Measurements from ENCODE around the gene SPDYE3.
"Not testable (repeated sequence)": the region's sequence is repeated elsewhere in the genome, so short reads cannot be mapped to it uniquely, and the experiment has no call there.

The SPDYE3 gene

DNA sequence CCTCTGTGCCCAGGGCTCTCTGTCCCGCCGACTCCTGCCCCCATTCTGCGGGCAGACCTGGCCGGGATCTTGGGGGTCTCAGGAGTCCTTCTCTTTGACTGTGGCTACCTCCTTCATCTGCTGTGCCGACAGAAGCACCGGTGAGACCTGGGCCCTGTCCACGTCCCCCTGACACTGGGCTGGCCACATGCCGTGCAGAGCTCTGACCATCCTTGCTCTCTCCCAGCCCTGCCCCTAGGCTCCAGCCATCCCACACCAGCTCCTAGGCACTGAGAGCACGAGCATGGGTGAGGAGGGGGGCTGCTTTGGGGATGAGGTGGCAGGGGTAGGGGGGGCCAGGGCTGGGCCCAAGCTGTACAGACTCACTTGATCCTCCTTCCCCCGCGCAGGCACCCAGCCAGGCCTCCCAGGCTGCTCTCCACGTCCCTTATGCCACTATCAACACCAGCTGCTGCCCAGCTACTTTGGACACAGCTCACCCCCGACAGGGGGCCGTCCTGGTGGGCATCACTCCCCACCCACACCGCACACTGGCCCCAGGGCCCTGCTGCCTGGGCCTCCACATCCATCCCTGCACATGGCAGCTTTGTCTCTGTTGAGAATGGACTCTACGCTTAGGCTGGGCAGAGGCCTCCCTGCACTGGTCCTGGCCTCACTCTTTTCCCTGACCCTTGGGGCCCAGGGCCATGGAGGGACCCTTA lies 45.6 kb downstream of the SPDYE3 start:
- DNase-seq = no peak

DNA sequence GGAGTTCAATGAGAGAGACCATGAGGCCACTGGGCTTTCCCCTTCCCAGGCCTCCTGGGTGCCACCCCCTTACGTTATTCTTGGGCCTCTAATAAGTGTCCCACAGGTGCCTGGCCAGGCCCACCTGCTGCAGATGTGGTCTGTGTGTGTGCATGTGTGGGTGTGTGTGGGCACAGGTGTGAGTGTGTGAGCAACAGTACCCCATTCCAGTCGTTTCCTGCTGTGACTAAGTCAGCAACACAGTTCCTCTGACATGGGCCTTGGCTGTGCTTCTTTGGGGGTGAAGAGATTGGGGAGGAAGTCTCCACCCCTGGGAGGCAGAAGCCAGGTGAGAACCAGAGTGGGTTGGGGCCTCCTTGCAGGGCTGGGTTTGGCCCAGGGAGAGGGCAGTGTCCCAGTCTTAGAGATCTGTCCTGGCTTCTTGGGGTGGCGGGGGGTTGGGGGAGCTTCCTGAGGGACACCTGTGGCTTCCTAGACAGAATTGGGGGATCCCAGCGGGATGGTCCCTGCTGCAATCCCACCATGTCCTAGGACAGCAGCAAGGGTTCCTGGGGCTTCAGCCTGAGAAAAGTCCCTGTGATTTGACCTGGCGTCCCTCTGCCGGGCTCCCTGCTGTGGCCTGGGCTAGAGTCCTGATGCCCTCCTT lies 46.3 kb downstream of the SPDYE3 start:
- no peak for DNase-seq

DNA sequence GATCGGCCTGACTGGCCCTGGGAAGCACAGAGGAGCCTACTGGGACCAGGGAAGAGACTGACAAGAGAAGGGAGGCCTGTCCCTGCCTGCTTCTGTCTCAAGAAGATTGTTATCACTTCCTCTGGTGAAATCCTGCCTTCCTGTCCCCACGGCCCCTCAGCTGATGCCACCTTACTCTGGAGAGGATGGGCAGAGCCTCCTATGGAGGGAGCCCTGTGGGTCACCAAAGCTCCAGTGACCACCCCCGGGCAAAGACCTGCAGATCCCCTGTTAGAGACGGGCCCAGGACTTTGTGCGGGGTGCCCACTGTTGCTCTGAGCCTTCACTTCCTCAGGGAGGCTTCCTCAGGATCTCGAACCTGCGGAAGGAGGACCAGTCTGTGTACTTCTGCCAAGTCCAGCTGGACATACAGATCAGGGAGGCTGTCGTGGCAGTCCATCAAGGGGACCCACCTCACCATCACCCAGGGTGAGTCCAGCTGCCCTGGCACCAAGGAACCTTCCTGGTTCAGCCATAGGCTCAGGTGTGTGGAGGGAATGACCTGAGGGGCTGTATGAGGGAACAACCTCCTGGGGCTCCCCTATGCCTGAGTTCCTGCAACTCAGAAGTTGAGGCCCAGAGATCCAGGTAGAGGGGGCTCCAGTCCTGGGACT lies 49.0 kb downstream of the SPDYE3 start:
- no peak for DNase-seq

DNA sequence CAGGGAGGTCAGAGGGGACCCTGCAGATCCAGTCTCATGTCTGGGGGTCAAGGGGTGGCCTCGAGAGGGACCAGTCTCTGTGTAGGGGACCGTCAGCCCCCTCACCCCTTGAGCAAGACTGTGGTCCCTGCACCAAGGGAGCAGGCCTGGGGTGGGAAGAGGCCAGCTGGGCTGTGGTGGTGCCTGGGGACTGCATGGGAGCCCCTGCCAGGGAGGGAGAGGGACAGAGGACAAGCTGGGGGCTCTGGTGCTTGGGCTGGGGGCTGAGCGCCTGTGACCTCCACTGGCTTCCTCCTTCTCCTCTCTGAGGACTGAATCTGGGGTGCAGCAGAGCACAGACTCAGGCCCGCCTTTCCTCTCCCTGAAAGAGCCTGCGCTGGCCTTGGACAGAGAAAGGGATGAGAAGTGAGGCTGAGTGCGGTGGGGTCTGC lies 49.6 kb downstream of the SPDYE3 start:
- DNase-seq = no peak

DNA sequence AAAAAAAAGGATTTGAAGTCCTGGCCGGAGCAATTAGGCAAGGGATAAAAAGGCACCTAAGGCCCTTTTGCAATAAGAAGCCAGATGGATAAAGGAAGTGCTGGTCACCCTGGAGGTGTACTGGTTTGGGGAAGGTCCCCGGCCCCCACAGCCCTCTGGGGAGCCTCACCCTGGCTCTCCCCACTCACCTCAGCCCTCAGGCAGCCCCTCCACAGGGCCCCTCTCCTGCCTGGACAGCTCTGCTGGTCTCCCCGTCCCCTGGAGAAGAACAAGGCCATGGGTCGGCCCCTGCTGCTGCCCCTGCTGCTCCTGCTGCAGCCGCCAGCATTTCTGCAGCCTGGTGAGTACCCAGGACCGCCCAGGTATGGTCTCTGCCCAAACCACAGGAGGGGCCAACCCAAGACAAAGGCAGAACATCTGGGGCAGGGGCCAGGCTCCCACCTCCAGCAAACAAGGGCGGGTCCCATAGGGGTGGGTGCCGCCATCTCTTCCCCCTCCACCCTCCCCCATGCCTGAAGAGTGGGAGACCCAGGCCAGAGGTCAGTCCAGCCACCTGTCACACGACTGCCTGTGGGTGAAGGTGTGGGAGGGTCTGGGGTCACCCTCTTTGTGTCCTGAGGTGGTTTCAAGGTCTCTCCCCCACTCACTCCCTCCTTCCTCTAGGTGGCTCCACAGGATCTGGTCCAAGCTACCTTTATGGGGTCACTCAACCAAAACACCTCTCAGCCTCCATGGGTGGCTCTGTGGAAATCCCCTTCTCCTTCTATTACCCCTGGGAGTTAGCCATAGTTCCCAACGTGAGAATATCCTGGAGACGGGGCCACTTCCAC lies 50.7 kb downstream of the SPDYE3 start, which contains the start of gene PILRB:
Gene PILRB, plus strand, starts transcription at position 91 of the 830 bp plus-strand sequence. Its CDS starts 186 bp downstream, at position 277.
- no peak for DNase-seq

DNA sequence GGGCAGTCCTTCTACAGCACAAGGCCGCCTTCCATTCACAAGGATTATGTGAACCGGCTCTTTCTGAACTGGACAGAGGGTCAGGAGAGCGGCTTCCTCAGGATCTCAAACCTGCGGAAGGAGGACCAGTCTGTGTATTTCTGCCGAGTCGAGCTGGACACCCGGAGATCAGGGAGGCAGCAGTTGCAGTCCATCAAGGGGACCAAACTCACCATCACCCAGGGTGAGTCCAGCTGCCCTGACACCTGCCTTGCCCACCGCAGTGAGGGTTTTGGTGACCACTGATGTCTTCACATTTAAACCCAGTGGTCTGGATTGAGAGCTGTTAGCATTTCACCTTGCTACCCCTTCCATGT lies 51.3 kb downstream of the SPDYE3 start:
- no peak for DNase-seq

DNA sequence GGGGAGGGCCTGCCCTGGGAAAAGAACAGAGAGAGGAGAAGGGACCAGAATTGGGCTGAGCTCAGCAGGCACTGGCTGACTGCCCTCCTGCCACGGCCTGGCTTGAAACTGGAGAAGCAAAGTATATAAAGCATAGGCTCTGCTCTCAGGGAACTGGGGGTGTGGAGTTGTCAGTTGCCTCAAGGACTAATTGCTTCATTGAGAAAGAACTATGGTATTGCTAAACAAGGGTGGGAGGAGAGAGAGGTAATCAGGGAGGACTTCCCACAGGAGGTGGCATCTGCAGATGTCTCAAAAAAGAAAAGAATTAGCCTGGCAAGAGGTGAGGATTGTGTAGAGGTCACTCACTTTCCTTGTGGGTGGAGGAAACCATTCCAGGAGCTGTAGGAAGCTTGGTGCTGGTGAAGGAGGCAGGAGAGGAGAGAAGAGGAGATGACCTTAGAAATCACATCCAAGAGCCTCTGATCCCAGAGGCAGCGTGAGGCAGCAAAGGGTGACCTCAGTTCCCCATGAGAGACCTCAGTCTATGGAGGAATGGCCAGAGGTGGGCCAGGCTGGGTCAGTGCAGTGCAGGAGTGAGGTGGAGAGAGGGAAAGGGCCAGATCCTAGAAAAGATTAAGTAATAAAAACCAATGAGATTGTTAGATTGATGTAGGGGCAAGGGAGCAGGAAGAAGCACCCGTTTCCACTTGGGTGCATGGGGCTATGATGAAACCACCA lies 52.8 kb downstream of the SPDYE3 start:
- DNase-seq = no peak

DNA sequence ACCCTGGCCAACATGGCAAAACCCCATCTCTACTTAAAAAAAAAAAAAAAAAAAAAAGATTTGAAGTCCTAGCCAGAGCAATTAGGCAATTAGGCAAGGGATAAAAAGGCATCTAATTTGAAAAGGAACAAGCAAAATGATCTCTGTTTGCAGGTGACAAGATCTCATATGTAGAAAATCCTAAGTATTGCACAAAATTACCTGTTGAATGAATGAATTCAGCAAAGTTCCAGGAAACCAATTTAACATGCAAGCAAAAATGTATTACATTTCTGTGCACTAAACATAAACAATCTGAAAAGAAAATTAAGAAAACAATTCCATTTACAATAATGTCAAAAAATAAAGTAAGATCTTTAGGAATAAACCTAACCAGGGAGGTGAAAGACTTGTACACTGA lies 55.6 kb downstream of the SPDYE3 start:
- DNase-seq = no peak

DNA sequence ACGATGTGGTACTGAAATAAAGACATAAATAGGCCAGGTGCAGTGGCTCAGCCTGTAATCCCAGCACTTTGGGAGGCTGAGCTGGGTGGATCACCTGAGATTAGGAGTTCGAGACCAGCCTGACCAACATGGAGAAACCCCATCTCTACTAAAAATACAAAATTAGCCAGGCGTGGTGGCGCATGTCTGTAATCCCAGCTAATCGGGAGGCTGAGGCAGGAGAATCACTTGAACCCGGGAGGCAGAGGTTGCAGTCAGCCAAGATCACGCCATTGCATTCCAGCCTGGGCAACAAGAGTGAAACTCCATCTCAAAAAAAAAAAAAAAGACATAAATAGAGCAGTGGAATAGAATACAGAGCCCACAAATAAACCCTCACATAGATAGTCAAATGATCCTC lies 56.3 kb downstream of the SPDYE3 start:
- not testable (repeated sequence) for DNase-seq

DNA sequence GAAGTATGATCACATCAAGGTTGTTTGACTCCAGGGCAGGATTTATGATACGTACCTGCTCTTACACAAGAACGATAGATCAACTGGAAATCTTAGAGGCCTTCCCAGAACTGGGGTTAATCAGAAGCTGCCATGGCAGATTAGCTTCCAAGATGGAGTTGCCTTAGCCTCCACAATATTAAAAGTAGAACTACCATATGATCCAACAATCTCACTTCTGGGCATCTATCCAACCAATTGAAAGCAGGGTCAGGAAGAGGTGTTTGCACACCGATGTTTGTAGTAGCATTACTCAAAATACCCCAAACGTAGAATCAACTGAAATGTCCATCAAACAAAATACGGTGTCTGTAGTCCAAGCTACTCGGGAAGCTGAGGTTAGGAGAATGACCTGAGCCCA lies 57.0 kb downstream of the SPDYE3 start:
- DNase-seq = no peak

DNA sequence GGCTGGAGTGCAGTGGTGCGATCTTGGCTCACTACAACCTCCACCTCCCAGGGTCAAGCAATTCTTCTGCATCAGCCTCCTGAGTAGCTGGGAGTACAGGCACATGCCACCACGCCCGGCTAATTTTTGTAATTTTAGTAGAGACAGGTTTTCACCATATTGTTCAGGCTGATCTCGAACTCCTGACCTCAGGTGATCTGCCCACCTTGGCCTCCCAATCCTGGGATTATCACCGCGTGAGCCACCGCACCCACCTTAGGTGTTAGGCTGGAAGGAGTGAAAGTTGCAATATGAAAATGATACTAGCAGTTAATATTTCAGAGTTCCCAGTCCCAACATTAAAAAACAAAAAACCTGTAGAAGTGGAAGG lies 58.5 kb downstream of the SPDYE3 start:
- not testable (repeated sequence) for DNase-seq

DNA sequence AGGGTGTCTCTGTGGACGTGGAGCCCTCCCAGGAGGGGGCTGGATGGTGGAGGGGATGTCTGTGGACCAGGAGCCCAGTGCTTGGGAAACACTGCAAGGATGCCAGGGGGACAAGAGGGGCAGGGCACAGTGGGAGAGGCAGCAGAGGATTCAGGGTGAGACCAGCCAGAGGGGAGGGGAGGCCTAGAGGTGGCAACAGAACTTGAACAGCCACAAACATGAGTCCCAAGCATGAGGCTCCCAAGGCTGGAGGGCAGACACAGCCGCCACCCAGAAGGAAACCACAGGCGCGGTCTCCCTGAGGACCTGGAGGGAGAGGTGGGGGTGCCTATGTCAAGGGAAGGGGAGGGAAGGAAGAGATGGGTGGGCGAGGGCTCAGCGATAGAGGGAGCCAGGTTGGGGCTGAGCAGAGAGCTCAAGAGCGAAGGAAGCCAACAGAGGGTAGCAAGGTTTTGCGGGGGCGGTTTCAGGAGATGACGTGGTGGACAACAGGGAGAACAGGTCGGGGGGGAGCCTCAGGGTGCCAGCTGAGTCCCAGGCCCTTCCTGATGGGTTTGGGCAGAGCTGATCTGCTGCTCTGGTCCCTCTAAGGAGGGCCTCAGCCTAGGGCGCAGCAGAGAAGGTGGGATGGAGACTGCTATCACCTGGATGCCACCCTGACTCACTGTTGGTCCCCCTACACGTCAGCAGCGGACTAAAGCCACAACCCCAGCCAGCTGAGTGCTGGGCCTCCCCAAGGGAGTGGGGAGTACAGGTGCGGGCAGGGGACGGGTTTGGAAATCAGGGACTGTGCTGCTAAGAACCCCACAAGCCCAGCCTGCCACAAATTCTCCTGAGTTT lies 59.1 kb downstream of the SPDYE3 start:
- DNase-seq = no peak

DNA sequence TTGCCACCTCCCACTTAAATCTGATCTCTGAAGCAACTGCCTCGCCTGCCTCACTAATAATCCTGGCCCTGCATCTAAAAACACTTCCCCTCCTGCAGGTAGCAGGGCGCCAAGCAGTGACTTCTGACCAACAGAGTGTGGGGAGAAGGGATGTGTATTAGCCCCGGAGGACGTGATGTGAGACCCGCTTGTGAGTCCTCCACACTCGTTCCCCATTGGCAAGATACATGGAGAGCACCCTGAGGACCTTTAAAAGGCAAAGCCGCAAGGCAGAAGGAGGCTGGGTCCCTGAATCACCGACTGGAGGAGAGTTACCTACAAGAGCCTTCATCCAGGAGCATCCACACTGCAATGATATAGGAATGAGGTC lies 59.7 kb downstream of the SPDYE3 start:
- no peak for DNase-seq

DNA sequence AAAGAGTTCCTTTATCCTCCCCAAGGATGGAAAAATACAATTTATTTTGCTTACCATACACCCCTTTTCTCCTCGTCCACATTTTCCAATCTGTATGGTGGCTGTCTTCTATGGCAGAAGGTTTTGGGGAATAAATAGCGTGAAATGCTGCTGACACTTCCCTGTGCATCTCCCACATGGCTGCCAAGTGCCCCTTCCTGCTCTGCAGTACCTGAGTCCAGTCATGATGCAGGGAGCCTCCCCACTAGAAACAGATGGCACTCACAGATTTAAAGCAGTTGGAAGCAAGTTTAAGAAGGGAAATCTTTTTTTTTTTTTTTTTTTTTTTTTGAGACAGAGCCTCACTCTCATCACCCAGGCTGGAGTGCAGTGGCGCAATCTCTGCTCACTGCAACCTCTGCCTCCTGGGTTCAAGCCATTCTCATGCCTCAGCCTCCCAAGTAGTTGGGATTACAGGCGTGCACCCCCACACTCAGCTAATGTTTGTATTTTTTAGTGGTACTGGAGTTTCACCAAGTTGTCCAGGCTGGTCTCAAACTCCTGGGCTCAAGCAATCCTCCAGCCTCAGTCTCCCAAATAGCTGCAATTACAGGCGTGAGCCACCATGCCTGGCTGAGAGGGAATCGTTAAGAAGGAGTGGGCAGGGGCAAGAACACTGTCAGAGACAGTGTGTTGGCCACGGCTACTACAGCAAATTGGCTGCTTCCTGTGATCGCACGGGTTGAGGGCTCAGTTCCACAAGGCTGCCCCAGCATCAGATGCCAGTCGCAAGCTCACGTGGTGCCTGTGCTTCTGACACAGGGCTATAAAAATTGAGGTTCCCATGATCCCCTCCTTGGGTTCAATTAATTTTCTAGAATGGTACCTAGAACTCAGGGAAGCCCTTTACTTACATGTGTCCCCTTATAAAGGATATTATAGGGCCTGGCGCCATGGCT lies 60.4 kb downstream of the SPDYE3 start:
- DNase-seq = no peak

DNA sequence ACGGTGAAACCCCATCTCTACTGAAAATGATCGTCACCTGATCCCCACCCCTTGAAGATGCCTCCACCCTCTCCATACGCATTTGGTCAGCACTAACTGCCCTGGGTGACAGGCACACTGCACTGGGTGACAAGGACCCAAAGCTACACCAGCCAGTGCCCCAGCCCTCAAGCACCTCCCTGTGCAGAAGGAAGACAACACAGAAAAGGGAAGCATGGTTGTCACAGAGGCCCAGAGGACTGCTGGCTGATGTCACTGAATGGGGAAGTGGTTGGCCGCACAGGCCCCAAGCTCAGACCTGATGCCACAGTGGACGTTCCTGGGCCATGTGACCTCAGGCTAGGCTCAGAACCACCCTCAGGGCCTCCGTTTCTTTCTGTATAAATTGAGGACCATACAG lies 61.6 kb downstream of the SPDYE3 start:
- DNase-seq = no peak

DNA sequence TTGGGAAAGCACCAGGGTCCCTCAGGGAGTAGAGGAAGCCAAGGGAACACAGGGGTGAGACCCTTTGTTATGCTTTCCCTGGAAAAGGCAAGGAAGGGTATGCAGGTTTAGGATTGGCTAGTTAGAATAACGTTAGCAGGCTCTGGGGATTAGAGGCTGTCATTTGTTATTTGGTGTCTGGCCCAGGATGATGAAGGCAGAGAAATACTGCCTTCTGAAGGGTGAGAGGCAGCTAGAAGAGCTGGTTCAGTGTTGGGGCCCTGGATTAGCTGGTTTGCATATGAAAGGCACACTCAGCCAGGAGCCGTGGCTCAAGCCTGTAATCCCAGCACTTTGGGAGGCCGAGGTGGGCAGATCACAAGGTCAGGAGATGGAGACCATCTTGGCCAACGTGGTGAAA lies 62.8 kb downstream of the SPDYE3 start:
- DNase-seq = no peak

DNA sequence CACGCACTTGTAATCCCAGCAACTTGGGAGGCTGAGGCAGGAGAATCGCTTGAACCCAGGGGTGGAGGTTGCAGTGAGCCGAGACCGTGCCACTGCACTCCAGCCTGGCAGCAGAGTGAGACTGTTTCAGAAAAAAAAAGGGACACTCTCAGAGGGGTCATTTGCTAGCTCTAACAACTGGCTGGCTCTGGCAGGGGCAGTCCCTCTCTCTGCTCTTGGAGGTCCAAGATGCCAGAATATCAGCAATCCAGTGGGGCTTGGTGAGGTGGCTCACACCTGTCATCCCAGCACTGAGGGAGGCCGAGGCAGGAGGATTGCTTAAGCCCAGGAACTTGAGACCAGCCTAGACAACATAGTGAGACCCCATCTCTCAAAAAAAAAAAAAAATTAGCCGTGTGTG lies 63.2 kb downstream of the SPDYE3 start:
- DNase-seq = no peak

DNA sequence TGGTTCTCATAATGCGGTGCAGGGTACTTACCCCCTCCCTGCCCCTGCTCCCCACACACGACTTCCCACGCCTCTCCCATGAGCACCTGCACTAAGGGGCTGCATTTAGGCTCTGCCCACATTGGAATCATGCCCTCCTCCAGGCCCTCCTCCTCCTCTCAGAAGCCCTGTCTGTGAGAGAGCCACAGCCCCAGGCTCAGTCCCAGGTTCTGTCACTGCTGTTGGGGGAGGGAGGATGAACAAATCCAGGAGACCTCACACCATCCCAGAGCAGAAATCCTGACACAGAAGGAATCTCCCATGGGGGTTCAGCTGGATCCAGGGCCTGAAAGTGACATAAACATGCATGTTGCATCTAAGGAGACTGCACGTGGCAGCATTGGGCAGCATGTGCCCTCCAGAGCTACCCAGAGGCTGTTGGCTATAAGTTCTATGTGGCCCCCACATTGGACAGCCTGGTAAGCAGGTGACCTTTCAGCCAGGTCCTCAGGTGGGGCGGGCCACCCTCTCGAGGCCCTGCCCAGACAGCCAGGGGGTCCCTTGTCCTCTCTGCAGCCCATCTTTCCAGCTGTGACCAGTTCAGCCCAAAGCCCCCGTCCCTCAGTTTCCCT lies 64.2 kb downstream of the SPDYE3 start:
- no peak for DNase-seq
